HG03571 (cell line): Measurements from ENCODE around the gene PRELID3B.
A peak's percentile ranks its signal among the peaks of the same experiment; 100 is the strongest.

ENCODE experiments used
- ATAC-seq: cut with Tn5 transposase; IDR thresholded peaks from one replicate; pipeline ENCODE4 v1.9.1; 2021; ENCODE audit not compliant: unreplicated experiment

Gene PRELID3B

GRCh38 chr20:59042151-59042795, at the start of gene PRELID3B:
Gene PRELID3B, minus strand, starts transcription at chr20:59042786. Its CDS starts 56 bp downstream, at chr20:59042730.
- peak; percentile 23 for ATAC-seq

GRCh38 chr20:59087829-59088433, 45.3 kb upstream of the PRELID3B start:
- ATAC-seq, result no peak

GRCh38 chr20:59086923-59087322, 44.3 kb upstream of the PRELID3B start:
- no peak for ATAC-seq

- ATAC-seq, result no peak
Observed at GRCh38 chr20:59084041-59084850, 41.7 kb upstream of the PRELID3B start.

GRCh38 chr20:59082981-59083380, 40.4 kb upstream of the PRELID3B start:
- ATAC-seq, result no peak

GRCh38 chr20:59082077-59082740, 39.6 kb upstream of the PRELID3B start:
- ATAC-seq, result no peak

GRCh38 chr20:59081036-59081435, 38.5 kb upstream of the PRELID3B start:
- ATAC-seq, result no peak

- ATAC-seq, result no peak
Observed at GRCh38 chr20:59078231-59078630, 35.6 kb upstream of the PRELID3B start.

- ATAC-seq, result no peak
Observed at GRCh38 chr20:59077705-59078104, 35.1 kb upstream of the PRELID3B start.

GRCh38 chr20:59075934-59076508, 33.4 kb upstream of the PRELID3B start:
- no peak for ATAC-seq

GRCh38 chr20:59074456-59074855, 31.9 kb upstream of the PRELID3B start:
- no peak for ATAC-seq

- no peak for ATAC-seq
Observed at GRCh38 chr20:59073582-59073981, 31.0 kb upstream of the PRELID3B start.

- no peak for ATAC-seq
Observed at GRCh38 chr20:59071216-59071615, 28.6 kb upstream of the PRELID3B start.

- no peak for ATAC-seq
Observed at GRCh38 chr20:59069026-59069425, 26.4 kb upstream of the PRELID3B start.

GRCh38 chr20:59068534-59068933, 25.9 kb upstream of the PRELID3B start:
- no peak for ATAC-seq

GRCh38 chr20:59064214-59064722, 21.7 kb upstream of the PRELID3B start:
- no peak for ATAC-seq

- no peak for ATAC-seq
Observed at GRCh38 chr20:59063358-59064213, 21.0 kb upstream of the PRELID3B start.

GRCh38 chr20:59062081-59062480, 19.5 kb upstream of the PRELID3B start:
- no peak for ATAC-seq

GRCh38 chr20:59055302-59055701, 12.7 kb upstream of the PRELID3B start:
- no peak for ATAC-seq

- no peak for ATAC-seq
Observed at GRCh38 chr20:59051666-59052185, 9.1 kb upstream of the PRELID3B start.
